SK-N-SH (cell line): Measurements from ENCODE around the gene RNF126. TPM values are rescaled to one million over a fixed set of nuclear protein-coding genes. Genes with fewer than 3 reads are reported as not detected.
A peak's percentile ranks its signal among the peaks of the same experiment; 100 is the strongest.

Experiments used
- CTCF ChIA-PET: fragments of 300-600, 350-600 bp; formaldehyde crosslinking; extraction: SDS; loops from one replicate; lab custom pipeline; 2021; lab: Yijun Ruan, JAX
- POLR2A ChIA-PET: fragments of 350-600 bp; sonication (Branson Sonifier 250); formaldehyde crosslinking; extraction: SDS; loops from one replicate; lab custom pipeline; 2020; ENCODE audit warnings: antibody characterized with exemption, inconsistent platforms; lab: Yijun Ruan, JAX
- DNase-seq: peaks from one replicate; pipeline ENCODE4 v3.0.0; 2012
- H2AFZ ChIP-seq: fragments of 200-600 bp; sonication (generic); 2 replicates; pipeline ENCODE4 v1.8.1; 2016; ENCODE audit warnings: antibody characterized with exemption, mild to moderate bottlenecking, low read depth
- H3F3A ChIP-seq: fragments of 200-600 bp; sonication (generic); replicated peaks from 2 replicates; pipeline ENCODE3; 2016; ENCODE audit warnings: antibody characterized with exemption, mild to moderate bottlenecking; ENCODE audit not compliant: insufficient read depth
- H3K27ac ChIP-seq, 2 experiments: fragments of 200-500 bp in 1 of 2; fragments of 200-600 bp in 1 of 2; sonication (Bioruptor generic) in 1 of 2; sonication (generic), shearing (Covaris generic) in 1 of 2; 2 replicates each; pipeline versions ENCODE4 v1.5.1 to v1.6.1; 2014 to 2016; ENCODE audit warnings: low read depth in 2 of 2, inconsistent platforms in 1 of 2, low read length in 1 of 2, mild to moderate bottlenecking in 1 of 2, mixed read lengths in 1 of 2
- H3K27me3 ChIP-seq: fragments of 200-600 bp; sonication (generic), shearing (Covaris generic); 2 replicates; pipeline ENCODE4 v1.6.1; 2016; ENCODE audit warnings: mixed run types; ENCODE audit not compliant: insufficient read depth
- H3K36me3 ChIP-seq, 2 experiments: fragments of 200-500 bp in 1 of 2; fragments of 200-600 bp in 1 of 2; sonication (Bioruptor generic) in 1 of 2; sonication (generic) in 1 of 2; replicated peaks in 1 of 2; 2 replicates each; pipeline versions ENCODE3 to v1.5.1; 2014 to 2016; ENCODE audit warnings: low read length in 1 of 2, mild to moderate bottlenecking in 1 of 2; ENCODE audit not compliant: insufficient read depth in 2 of 2, control insufficient read depth in 1 of 2
- H3K4me1 ChIP-seq, 2 experiments: fragments of 200-500 bp in 1 of 2; fragments of 200-600 bp in 1 of 2; sonication (Bioruptor generic) in 1 of 2; sonication (generic), shearing (Covaris generic) in 1 of 2; 2 replicates each; pipeline versions ENCODE4 v1.5.1 to v1.6.1; 2014 to 2016; ENCODE audit warnings: low read depth in 1 of 2, low read length in 1 of 2, mixed run types in 1 of 2; ENCODE audit not compliant: insufficient read depth in 2 of 2, control insufficient read depth in 1 of 2
- H3K4me2 ChIP-seq: fragments of 200-600 bp; sonication (generic), shearing (Covaris generic); 2 replicates; pipeline ENCODE4 v1.6.1; 2017; ENCODE audit warnings: mixed run types
- H3K4me3 ChIP-seq, 2 experiments: fragments of 200-500 bp in 1 of 2; fragments of 200-600 bp in 1 of 2; sonication (Bioruptor generic) in 1 of 2; sonication (generic), shearing (Covaris generic) in 1 of 2; 2 replicates each; pipeline versions ENCODE4 v1.5.1 to v1.8.1; 2014 to 2016; ENCODE audit warnings: low read depth in 2 of 2, inconsistent platforms in 1 of 2, low read length in 1 of 2, mild to moderate bottlenecking in 1 of 2, mixed read lengths in 1 of 2, moderate library complexity in 1 of 2
- H3K79me2 ChIP-seq: fragments of 200-600 bp; sonication (generic); 2 replicates; pipeline ENCODE4 v1.8.1; 2017; ENCODE audit warnings: mild to moderate bottlenecking; ENCODE audit not compliant: insufficient read depth
- H3K9ac ChIP-seq: fragments of 200-600 bp; sonication (generic); 2 replicates; pipeline ENCODE4 v1.6.1; 2017; ENCODE audit warnings: mixed run types
- H3K9me2 ChIP-seq: fragments of 200-600 bp; sonication (generic); 2 replicates; pipeline ENCODE4 v1.6.1; 2017; ENCODE audit warnings: mixed run types
- H3K9me3 ChIP-seq: fragments of 200-600 bp; sonication (generic); 2 replicates; pipeline ENCODE4 v1.6.1; 2017; ENCODE audit warnings: mixed run types, mild to moderate bottlenecking, moderate library complexity
- H4K20me1 ChIP-seq: fragments of 200-600 bp; sonication (generic); 2 replicates; pipeline ENCODE4 v1.6.1; 2017; ENCODE audit warnings: mild to moderate bottlenecking, mixed run types; ENCODE audit not compliant: insufficient read depth
- CHD2 ChIP-seq: fragments of 150-350 bp; IDR thresholded peaks from 2 replicates; pipeline ENCODE4 v1.6.1; 2018; ENCODE audit warnings: low read length; ENCODE audit not compliant: partially characterized antibody
- CTCF ChIP-seq: fragments of 200-600 bp; sonication (generic); IDR thresholded peaks from 2 replicates; pipeline ENCODE4 v1.6.1; 2017; ENCODE audit warnings: antibody characterized with exemption, mild to moderate bottlenecking, moderate library complexity
- EP300 ChIP-seq, 2 experiments: IDR thresholded peaks; 2 replicates each; pipeline versions ENCODE4 v1.4.0 to v1.6.1; 2012; ENCODE audit warnings: borderline replicate concordance in 1 of 2, low read depth in 1 of 2, low read length in 1 of 2
- EZH2phosphoT487 ChIP-seq: fragments of 200-600 bp; sonication (generic); IDR thresholded peaks from 2 replicates; pipeline ENCODE4 v1.6.1; 2017; ENCODE audit warnings: low read depth, mixed run types, mild to moderate bottlenecking, antibody characterized with exemption, moderate library complexity, borderline replicate concordance
- FOXM1 ChIP-seq: IDR thresholded peaks from 2 replicates; pipeline ENCODE4 v1.4.0; 2012; ENCODE audit warnings: low read depth, mild to moderate bottlenecking
- JUND ChIP-seq: IDR thresholded peaks from 2 replicates; pipeline ENCODE4 v1.4.0; 2012
- MAX ChIP-seq: IDR thresholded peaks from 2 replicates; pipeline ENCODE4 v1.4.0; 2012; ENCODE audit warnings: low read depth
- NFIC ChIP-seq: IDR thresholded peaks from 2 replicates; pipeline ENCODE4 v1.4.0; 2012; ENCODE audit warnings: borderline replicate concordance
- PBX3 ChIP-seq: IDR thresholded peaks from 2 replicates; pipeline ENCODE4; 2012
- REST ChIP-seq: IDR thresholded peaks from 2 replicates; pipeline ENCODE4 v1.6.1; 2012; ENCODE audit warnings: mild to moderate bottlenecking, low read depth, low read length, moderate library complexity
- RFX5 ChIP-seq: IDR thresholded peaks from 2 replicates; pipeline ENCODE4 v1.6.1; 2012; ENCODE audit warnings: mild to moderate bottlenecking, improper control_type of control experiment, low read length
- RXRA ChIP-seq: IDR thresholded peaks from 2 replicates; pipeline ENCODE4 v1.4.0; 2012; ENCODE audit warnings: low read depth, mild to moderate bottlenecking, borderline replicate concordance
- TAF1 ChIP-seq: IDR thresholded peaks from 2 replicates; pipeline ENCODE4 v1.6.1; 2012; ENCODE audit warnings: low read depth, mild to moderate bottlenecking, low read length, moderate library complexity, borderline replicate concordance
- USF2 ChIP-seq: fragments of 150-350 bp; IDR thresholded peaks from 2 replicates; pipeline ENCODE4 v1.6.1; 2017; ENCODE audit warnings: antibody characterized with exemption, low read length, low read depth, borderline replicate concordance
- ZBTB33 ChIP-seq: IDR thresholded peaks from 2 replicates; pipeline ENCODE4 v1.4.0; 2012; ENCODE audit warnings: low read depth, borderline replicate concordance
- WGBS: methylation state at CpG from one replicate; pipeline ENCODE4 v1.1.6; 2017; ENCODE audit warnings: low lambda C conversion rate; 5-methylcytosine and 5-hydroxymethylcytosine counted together
- polyA plus RNA-seq, 3 experiments: library from polyadenylated mRNA; depleted of rRNA; stranded (reverse); fragments of >200 nt; gene quantifications; 2 replicates each; pipeline ENCODE4 v1.2.3, GENCODE V29; 2012

RNF126 gene
- polyA plus RNA-seq, 1 of the 3 experiments (the other 2 are of a cell fraction): 12.9 TPM

DNA sequence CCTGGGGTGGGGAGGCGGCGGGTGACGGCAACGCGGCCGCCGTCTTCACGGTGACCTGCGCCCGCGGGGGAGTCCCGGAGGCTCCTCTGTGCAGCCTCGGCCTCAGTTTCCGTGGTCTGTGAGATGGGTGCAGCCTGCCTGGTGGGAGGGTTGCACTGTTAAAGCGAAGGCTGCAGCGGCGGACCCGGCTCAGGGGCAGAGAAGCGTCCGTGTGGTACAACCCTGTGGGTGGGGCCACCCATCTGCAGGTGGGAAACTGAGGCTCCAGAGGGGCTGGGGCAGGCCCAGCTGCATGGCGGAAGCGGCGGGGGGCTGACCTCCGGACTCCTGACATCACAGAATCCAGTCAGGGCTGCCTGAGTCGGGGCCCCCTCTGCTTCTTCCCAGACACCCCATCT is 22.9 kb downstream of the RNF126 start:
- Histone ChIP-seq H3K9me2 (no peaks in the 10 kb centered on the region), H3K27ac (no peak overlapping the region), H3K4me1 (peaks cover 0 to 8% of the 10 kb centered on the region in 2 experiments; a peak in 1 of 4 replicates), H3K9ac (no peak overlapping the region), H3F3A (no peaks in the 10 kb centered on the region), H4K20me1 (no peaks in the 10 kb centered on the region), H3K4me2 (peak overlapping the region; percentile 84), H3K36me3 (peaks cover 0 to 10% of the 10 kb centered on the region in 2 experiments), H3K27me3 (no peaks in the 10 kb centered on the region), H3K9me3 (no peaks in the 10 kb centered on the region), H2AFZ (no peak overlapping the region), H3K79me2 (no peaks in the 10 kb centered on the region), H3K4me3 (peak overlapping the region; percentile 44 to 46; a peak in 3 of 4 replicates)
- WGBS: 19% methylated on average over 16 of the region's 25 CpGs
- ChIA-PET POLR2A (no interaction called here), CTCF (no interaction called here)
- TF ChIP-seq EP300 (IDR thresholded peaks at IDR 0.05; ENCODE audit: borderline replicate concordance in 1 of 2, low read depth in 1 of 2, low read length in 1 of 2) (no peak), NFIC (no peak), TAF1 (no peak)
- no peak for DNase-seq

GRCh38 chr19:639253-640160 is 23.5 kb downstream of the RNF126 start, which contains the start of gene FGF22:
TSS of gene FGF22 (plus strand) at chr19:639879. CDS start at chr19:639926, 47 bp downstream.
- Histone ChIP-seq H3K9me2 (no peaks in the 10 kb centered on the region), H3K27me3 (no peaks in the 10 kb centered on the region), H3K36me3 (peaks cover 0 to 5% of the 10 kb centered on the region in 2 experiments), H3F3A (no peaks in the 10 kb centered on the region), H2AFZ (peak within 1 kb of the TSS; percentile 78; the same call in 1 of the 2 replicates), H3K27ac (no peak within 1 kb of the TSS), H3K9me3 (no peaks in the 10 kb centered on the region), H3K4me3 (peak within 1 kb of the TSS; percentile 53 to 82), H3K79me2 (no peaks in the 10 kb centered on the region), H4K20me1 (no peaks in the 10 kb centered on the region), H3K4me2 (peak within 1 kb of the TSS; percentile 91), H3K4me1 (peaks cover 0 to 8% of the 10 kb centered on the region in 2 experiments; a peak in 2 of 4 replicates), H3K9ac (peak within 1 kb of the TSS; percentile 52)
- POLR2A ChIA-PET: no interaction called here
- WGBS: 4% methylated on average over 46 of the region's 109 CpGs
- CTCF ChIA-PET: no interaction called here
- peak; percentile 100 for DNase-seq
- TF ChIP-seq RXRA (no peak), FOXM1 (no peak), PBX3 (no peak), REST (no peak), ZBTB33 (no peak), MAX (peak; percentile 24; the same call in 1 of the 2 replicates), CHD2 (no peak), USF2 (no peak), CTCF (no peak), RFX5 (no peak), EZH2phosphoT487 (no peak), JUND (no peak)
